C4-2B (cell line): Measurements from ENCODE around the gene CACNA1B.

Experiments
- H3K27ac ChIP-seq: fragments of 450-650 bp; 2 replicates; pipeline ENCODE4 v1.5.1; 2017
- CTCF ChIP-seq: fragments of 450-650 bp; conservative IDR thresholded peaks from 2 replicates; pipeline ENCODE4 v1.5.1; 2017; ENCODE audit warnings: mild to moderate bottlenecking
- ZFX ChIP-seq: fragments of 450-650 bp; IDR thresholded peaks from 2 replicates; pipeline ENCODE4 v1.6.1; 2017

The CACNA1B gene

GRCh38 chr9:138099803-138100598 lies 222.4 kb downstream of the CACNA1B start:
- TF ChIP-seq ZFX: no peak
- TF ChIP-seq CTCF: no peak
- no peak overlapping the region for H3K27ac ChIP-seq

- no peak overlapping the region for H3K27ac ChIP-seq
- TF ChIP-seq ZFX (no peak), CTCF (no peak)
Measured at GRCh38 chr9:138100711-138101350, 223.2 kb downstream of the CACNA1B start.

- TF ChIP-seq ZFX (no peak), CTCF (no peak)
- H3K27ac ChIP-seq: no peak overlapping the region
Measured at GRCh38 chr9:138101444-138102234, 224.1 kb downstream of the CACNA1B start.

GRCh38 chr9:138102246-138103051 lies 224.9 kb downstream of the CACNA1B start:
- TF ChIP-seq ZFX (no peak), CTCF (no peak)
- no peak overlapping the region for H3K27ac ChIP-seq

- H3K27ac ChIP-seq: no peak overlapping the region
Measured at GRCh38 chr9:138103111-138103848, 225.7 kb downstream of the CACNA1B start.

More at GRCh38 chr9:138103111-138103848, 225.7 kb downstream of the CACNA1B start:
- no peak for TF ChIP-seq ZFX
- no peak for TF ChIP-seq CTCF
